IPS-18a (cell line): ENCODE data around the gene CHERP.

Experiments used
- H3K27ac ChIP-seq: one replicate; pipeline ENCODE4 v1.5.1; 2013; ENCODE audit warnings: low read length
- H3K27me3 ChIP-seq: one replicate; pipeline ENCODE4 v1.6.1; 2013; ENCODE audit warnings: mild to moderate bottlenecking, low read length; ENCODE audit not compliant: control insufficient read depth, insufficient read depth
- H3K36me3 ChIP-seq: one replicate; pipeline ENCODE4 v1.6.1; 2013; ENCODE audit warnings: low read depth, low read length; ENCODE audit not compliant: control insufficient read depth
- H3K4me1 ChIP-seq: one replicate; pipeline ENCODE4 v1.6.1; 2013; ENCODE audit warnings: low read depth, low read length; ENCODE audit not compliant: control insufficient read depth
- H3K4me3 ChIP-seq: one replicate; pipeline ENCODE4 v1.5.1; 2013; ENCODE audit warnings: low read length
- H3K9ac ChIP-seq: one replicate; pipeline ENCODE4 v1.6.1; 2013; ENCODE audit warnings: mild to moderate bottlenecking, low read length, moderate library complexity
- H3K9me3 ChIP-seq: one replicate; pipeline ENCODE4 v1.6.1; 2013; ENCODE audit warnings: low read depth, low read length; ENCODE audit not compliant: control insufficient read depth

CHERP gene

DNA sequence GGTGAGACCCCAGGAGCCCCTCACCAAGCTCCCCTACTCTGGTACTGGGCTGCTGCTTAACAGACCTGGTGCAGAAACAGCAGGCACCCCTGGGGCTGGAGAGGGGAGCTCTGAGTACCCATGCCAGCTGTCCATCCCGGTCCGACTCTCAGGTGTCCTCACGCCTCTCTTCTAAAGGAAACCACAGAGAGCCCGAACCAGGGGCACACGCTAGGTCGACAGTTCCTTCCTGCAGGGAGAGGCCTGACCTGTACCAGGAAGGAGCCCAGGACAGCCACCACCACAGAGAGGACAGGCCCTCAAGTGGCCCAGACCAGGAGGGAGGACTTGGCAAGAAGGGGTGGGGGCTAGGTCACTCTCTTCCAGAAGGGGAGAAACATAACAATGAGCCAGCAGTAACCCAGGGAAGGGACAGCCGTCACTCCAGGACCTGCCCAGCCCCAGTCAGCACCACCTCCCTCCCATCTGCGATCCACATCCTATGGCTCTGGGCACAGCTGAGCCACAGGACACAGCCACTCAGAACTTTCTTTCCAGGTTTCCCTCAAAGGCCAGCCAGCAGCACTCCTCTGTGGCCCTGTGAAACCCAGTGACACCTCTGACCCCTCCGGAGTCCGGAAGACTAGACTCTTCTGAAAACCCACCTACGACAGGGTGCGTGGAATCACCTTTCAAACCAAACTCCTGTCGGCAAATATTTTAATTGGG is 43.0 kb upstream of the CHERP start:
- Histone ChIP-seq H3K9ac (peak overlapping the region; percentile 15), H3K27me3 (no peaks in the 10 kb centered on the region), H3K4me3 (no peak overlapping the region), H3K27ac (peak overlapping the region; percentile 18), H3K4me1 (peaks cover 36% of the 10 kb centered on the region), H3K36me3 (no peaks in the 10 kb centered on the region), H3K9me3 (no peaks in the 10 kb centered on the region)

GRCh38 chr19:16584248-16585093 is 42.2 kb upstream of the CHERP start:
- Histone ChIP-seq H3K9ac (peak overlapping the region; percentile 15), H3K4me1 (peaks cover 36% of the 10 kb centered on the region)

DNA sequence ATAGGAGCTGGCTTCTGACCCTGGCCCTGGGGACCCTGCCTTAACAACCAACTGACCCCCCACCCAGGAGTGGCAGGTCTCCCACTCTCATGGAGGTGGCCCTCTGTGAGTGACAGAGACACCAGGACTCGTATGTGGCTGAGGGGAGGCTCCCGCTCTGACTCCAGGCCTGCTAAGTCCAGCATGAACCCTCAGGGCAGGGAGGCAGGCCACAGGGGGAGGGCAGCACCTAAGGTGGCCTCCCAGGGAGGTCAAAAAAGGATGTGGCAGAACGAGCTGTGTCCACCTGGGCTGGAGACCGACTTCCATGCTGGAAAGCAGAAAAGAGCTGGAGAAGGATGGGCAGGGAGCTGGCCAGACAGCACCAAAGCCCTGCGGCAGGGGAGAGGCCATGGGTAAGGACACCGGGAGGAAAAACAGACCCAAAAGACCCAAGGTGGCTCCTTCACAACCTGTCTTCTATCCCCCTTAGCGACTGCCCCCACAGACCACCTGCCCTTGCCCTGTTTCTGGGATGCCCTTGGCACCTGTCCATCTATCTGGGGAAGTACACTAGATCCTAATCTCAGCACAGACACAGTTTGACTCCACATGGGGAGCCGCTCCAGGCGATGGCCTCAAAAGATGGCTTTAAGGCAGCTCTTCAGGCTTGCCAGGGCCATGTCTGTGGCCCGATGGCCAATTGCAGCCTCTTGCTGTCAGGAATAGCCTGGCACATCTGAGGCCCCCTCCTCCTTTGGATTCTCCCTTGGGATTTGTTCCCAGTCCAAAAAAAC is 40.4 kb upstream of the CHERP start:
- H3K4me1 ChIP-seq: peaks cover 27% of the 10 kb centered on the region
- peaks cover 3% of the 10 kb centered on the region for H3K36me3 ChIP-seq
- H3K4me3 ChIP-seq: no peak overlapping the region
- no peaks in the 10 kb centered on the region for H3K9me3 ChIP-seq
- H3K9ac ChIP-seq: no peak overlapping the region
- H3K27me3 ChIP-seq: no peaks in the 10 kb centered on the region
- no peak overlapping the region for H3K27ac ChIP-seq

More at GRCh38 chr19:16584248-16585093, 42.2 kb upstream of the CHERP start:
- Histone ChIP-seq H3K27me3 (no peaks in the 10 kb centered on the region), H3K27ac (peak overlapping the region; percentile 18), H3K9me3 (no peaks in the 10 kb centered on the region), H3K4me3 (peak overlapping the region; percentile 52), H3K36me3 (no peaks in the 10 kb centered on the region)

GRCh38 chr19:16581971-16582343 is 39.7 kb upstream of the CHERP start:
- Histone ChIP-seq H3K27ac (no peak overlapping the region), H3K4me1 (peaks cover 21% of the 10 kb centered on the region), H3K36me3 (peaks cover 5% of the 10 kb centered on the region), H3K9me3 (no peaks in the 10 kb centered on the region), H3K4me3 (no peak overlapping the region), H3K9ac (no peak overlapping the region), H3K27me3 (no peaks in the 10 kb centered on the region)

GRCh38 chr19:16581145-16581970 is 39.1 kb upstream of the CHERP start:
- H3K4me1 ChIP-seq: peaks cover 21% of the 10 kb centered on the region
- no peak overlapping the region for H3K9ac ChIP-seq
- H3K36me3 ChIP-seq: peaks cover 7% of the 10 kb centered on the region
- no peaks in the 10 kb centered on the region for H3K27me3 ChIP-seq
- H3K9me3 ChIP-seq: no peaks in the 10 kb centered on the region
- no peak overlapping the region for H3K27ac ChIP-seq
- no peak overlapping the region for H3K4me3 ChIP-seq

DNA sequence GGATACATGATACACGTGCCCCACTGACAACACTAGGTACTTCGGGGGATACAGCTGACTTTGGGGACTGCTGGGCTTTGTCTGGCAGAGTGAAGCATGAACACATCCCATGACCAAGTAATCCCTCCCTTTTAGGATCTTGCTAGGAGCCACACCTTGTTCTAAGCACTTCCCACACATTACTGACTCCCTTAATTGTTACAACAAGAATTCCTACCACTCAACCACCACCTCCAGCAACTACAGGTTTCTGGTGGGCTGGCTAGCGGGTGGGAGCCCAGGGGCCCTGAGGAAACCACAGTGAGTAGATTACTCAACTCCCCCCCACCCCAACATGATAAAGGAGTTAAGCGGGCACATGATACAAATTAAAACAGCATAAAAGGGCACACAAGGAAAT is 37.1 kb upstream of the CHERP start:
- H3K9me3 ChIP-seq: no peaks in the 10 kb centered on the region
- H3K9ac ChIP-seq: no peak overlapping the region
- H3K36me3 ChIP-seq: peaks cover 23% of the 10 kb centered on the region
- no peak overlapping the region for H3K27ac ChIP-seq
- peaks cover 8% of the 10 kb centered on the region for H3K4me1 ChIP-seq
- H3K4me3 ChIP-seq: no peak overlapping the region
- H3K27me3 ChIP-seq: no peaks in the 10 kb centered on the region

GRCh38 chr19:16577531-16577985 is 35.3 kb upstream of the CHERP start:
- peaks cover 6% of the 10 kb centered on the region for H3K4me1 ChIP-seq
- H3K27me3 ChIP-seq: no peaks in the 10 kb centered on the region
- H3K36me3 ChIP-seq: peaks cover 23% of the 10 kb centered on the region
- no peak overlapping the region for H3K9ac ChIP-seq
- no peak overlapping the region for H3K4me3 ChIP-seq
- H3K9me3 ChIP-seq: no peaks in the 10 kb centered on the region
- no peak overlapping the region for H3K27ac ChIP-seq

DNA sequence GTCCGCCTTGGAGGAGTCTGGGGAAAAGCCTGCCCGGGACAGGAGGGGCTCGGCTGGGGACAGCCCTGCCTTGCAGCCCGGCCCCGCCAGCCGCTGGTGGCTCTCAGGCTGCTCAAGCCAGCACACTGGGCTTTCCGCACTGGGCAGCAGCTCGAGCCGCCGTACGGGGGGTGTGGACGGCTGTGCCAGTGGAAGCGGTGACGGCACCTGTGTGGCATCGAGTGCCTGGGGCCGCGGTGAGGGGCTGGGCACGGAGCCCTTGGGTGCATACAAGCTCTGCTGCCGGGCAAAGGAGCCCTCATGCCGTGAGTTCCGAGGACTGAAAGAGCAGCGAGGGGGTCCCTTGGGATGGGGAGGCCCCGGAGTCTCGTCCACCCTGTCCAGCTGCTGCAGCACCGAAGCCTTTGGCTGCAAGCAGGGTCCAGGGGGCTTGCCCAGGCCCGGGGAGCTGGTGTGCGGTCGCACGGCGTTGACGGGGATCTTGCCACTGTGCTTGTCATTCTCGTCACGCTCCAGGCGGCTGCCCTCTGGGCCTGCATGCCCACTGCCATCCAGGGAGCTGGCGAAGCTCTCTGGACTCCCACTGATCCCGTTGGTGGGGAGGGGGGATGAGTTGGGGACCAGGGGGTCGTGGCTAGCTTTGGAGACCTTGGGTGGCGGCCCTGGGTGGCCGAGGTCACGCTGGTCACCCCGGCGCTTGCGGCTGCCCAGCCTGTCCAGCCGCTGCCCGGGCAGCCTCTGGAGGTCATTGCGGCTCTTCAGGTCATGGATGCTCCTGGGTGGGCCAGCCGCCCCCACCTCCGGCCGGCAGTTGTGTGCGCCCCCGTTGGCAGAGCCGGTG is 34.7 kb upstream of the CHERP start:
- Histone ChIP-seq H3K4me3 (no peak overlapping the region), H3K36me3 (peaks cover 23% of the 10 kb centered on the region), H3K4me1 (peaks cover 6% of the 10 kb centered on the region), H3K9ac (no peak overlapping the region), H3K27ac (no peak overlapping the region), H3K9me3 (no peaks in the 10 kb centered on the region), H3K27me3 (no peaks in the 10 kb centered on the region)

DNA sequence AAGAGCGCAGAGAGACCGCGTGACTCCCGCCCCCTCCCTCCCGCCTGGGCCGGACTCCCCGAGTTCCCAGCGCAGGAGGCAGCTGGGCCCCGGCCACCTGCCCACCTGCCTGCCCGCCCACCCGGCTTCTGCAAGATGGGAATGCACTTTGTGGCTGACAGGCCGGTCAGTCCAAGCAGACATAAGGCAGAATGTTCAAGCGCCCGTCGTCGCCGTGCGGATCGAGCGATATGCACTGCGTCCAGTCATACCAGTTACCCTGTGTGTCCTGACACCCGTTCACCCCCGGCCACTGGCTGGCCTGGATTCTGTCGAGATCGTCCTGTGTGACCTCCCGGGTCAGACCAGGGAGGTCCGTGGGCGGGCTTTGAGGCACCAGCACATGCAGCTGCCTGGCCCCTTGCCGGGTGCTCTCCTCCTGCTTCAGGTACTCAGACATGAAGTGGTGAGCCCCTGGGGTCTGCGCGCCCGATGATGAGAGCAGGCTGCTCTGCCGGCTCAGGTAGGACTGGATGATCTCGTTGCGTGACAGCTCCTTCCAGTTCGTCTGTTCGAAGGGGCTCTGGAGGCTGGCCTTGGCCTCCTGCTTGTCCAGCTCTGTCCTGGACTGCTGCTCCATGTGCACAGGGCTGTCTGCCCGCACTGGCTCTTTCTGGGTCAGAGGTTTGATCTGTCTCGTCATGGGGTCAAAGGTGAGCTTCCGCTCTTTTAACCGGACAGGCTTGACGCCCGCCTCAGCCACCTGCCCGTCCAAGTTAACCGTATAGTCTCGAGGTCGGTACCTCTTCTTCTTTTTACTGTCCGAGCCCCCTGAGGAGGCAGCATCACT is 33.8 kb upstream of the CHERP start:
- peaks cover 23% of the 10 kb centered on the region for H3K36me3 ChIP-seq
- peaks cover 10% of the 10 kb centered on the region for H3K4me1 ChIP-seq
- no peaks in the 10 kb centered on the region for H3K9me3 ChIP-seq
- H3K27ac ChIP-seq: no peak overlapping the region
- no peaks in the 10 kb centered on the region for H3K27me3 ChIP-seq
- no peak overlapping the region for H3K4me3 ChIP-seq
- H3K9ac ChIP-seq: no peak overlapping the region

GRCh38 chr19:16575282-16575681 is 33.0 kb upstream of the CHERP start:
- Histone ChIP-seq H3K9ac (no peak overlapping the region), H3K4me1 (peaks cover 11% of the 10 kb centered on the region), H3K36me3 (peaks cover 23% of the 10 kb centered on the region), H3K27me3 (no peaks in the 10 kb centered on the region), H3K9me3 (no peaks in the 10 kb centered on the region), H3K4me3 (no peak overlapping the region), H3K27ac (no peak overlapping the region)
